Neural progenitor cell (in vitro differentiated cells): ENCODE results near the gene ATOX1. TPM values are rescaled to one million over a fixed set of nuclear protein-coding genes. Genes with fewer than 3 reads are reported as not detected.
A peak's percentile ranks its signal among the peaks of the same experiment; 100 is the strongest.

Source experiments
- DNase-seq: peaks from one replicate; pipeline ENCODE4 v3.0.0-alpha.2; 2016; ENCODE audit warnings: low spot score
- H2AFZ ChIP-seq: fragments of 200-600 bp; sonication (generic); replicated peaks from 2 replicates; pipeline ENCODE4 v1.6.1; 2016; ENCODE audit warnings: antibody characterized with exemption
- H3F3A ChIP-seq: fragments of 200-600 bp; sonication (generic); 2 replicates; pipeline ENCODE4 v1.6.1; 2016; ENCODE audit warnings: antibody characterized with exemption, low read depth
- H3K27ac ChIP-seq: fragments of 200-600 bp; sonication (generic); 2 replicates; pipeline ENCODE4 v1.5.1; 2016; ENCODE audit warnings: mild to moderate bottlenecking
- H3K27me3 ChIP-seq: fragments of 200-600 bp; sonication (generic); 2 replicates; pipeline ENCODE4 v1.6.1; 2016; ENCODE audit warnings: mild to moderate bottlenecking, moderate library complexity
- H3K36me3 ChIP-seq: fragments of 200-600 bp; sonication (generic); 2 replicates; pipeline ENCODE4 v1.5.1; 2016
- H3K4me1 ChIP-seq: fragments of 200-600 bp; sonication (generic); 2 replicates; pipeline ENCODE4 v1.6.1; 2016; ENCODE audit warnings: mixed run types
- H3K4me2 ChIP-seq: fragments of 200-600 bp; sonication (generic); 2 replicates; pipeline ENCODE4 v1.6.1; 2016
- H3K4me3 ChIP-seq: fragments of 200-600 bp; sonication (generic); 2 replicates; pipeline ENCODE4 v1.5.1; 2016
- H3K79me2 ChIP-seq: fragments of 200-600 bp; sonication (generic); 2 replicates; pipeline ENCODE4 v1.6.1; 2016; ENCODE audit warnings: low read depth
- H3K9ac ChIP-seq: fragments of 200-600 bp; sonication (generic); 2 replicates; pipeline ENCODE4 v1.6.1; 2016
- H3K9me3 ChIP-seq: fragments of 200-600 bp; sonication (generic); 2 replicates; pipeline ENCODE4 v1.5.1; 2016; ENCODE audit warnings: low read depth
- H4K20me1 ChIP-seq: fragments of 200-600 bp; sonication (generic); 2 replicates; pipeline ENCODE4 v1.6.1; 2016; ENCODE audit warnings: low read depth
- H3K27ac Mint-ChIP-seq: 3 replicates; pipeline ENCODE4 v1.8.0; 2021; ENCODE audit warnings: mixed read lengths
- H3K27me3 Mint-ChIP-seq: 2 replicates; pipeline ENCODE4 v1.8.0; 2022; ENCODE audit warnings: low read depth, mild to moderate bottlenecking, inconsistent platforms, moderate library complexity, mixed read lengths; ENCODE audit not compliant: insufficient read depth
- H3K36me3 Mint-ChIP-seq: 3 replicates; pipeline ENCODE4 v1.8.0; 2021; ENCODE audit warnings: mixed read lengths
- H3K4me1 Mint-ChIP-seq: 3 replicates; pipeline ENCODE4 v1.8.0; 2021; ENCODE audit warnings: mixed read lengths
- H3K4me3 Mint-ChIP-seq: 3 replicates; pipeline ENCODE4 v1.8.0; 2021; ENCODE audit warnings: mild to moderate bottlenecking, moderate library complexity, mixed read lengths
- H3K9me3 Mint-ChIP-seq: 3 replicates; pipeline ENCODE4 v1.8.0; 2020; ENCODE audit warnings: mixed read lengths
- CTCF ChIP-seq: fragments of 200-600 bp; sonication (generic); IDR thresholded peaks from 2 replicates; pipeline ENCODE4 v1.5.1; 2017; ENCODE audit warnings: antibody characterized with exemption, mild to moderate bottlenecking
- EZH2 ChIP-seq: fragments of 200-600 bp; sonication (generic); IDR thresholded peaks from 2 replicates; pipeline ENCODE4 v1.6.1; 2017; ENCODE audit warnings: antibody characterized with exemption, mild to moderate bottlenecking, moderate library complexity
- EZH2phosphoT487 ChIP-seq: fragments of 200-600 bp; sonication (generic); IDR thresholded peaks from 2 replicates; pipeline ENCODE4 v1.6.1; 2017; ENCODE audit warnings: antibody characterized with exemption
- total RNA-seq: library from RNA; depleted of rRNA; stranded (reverse); fragments of >200 nt; gene quantifications from 2 replicates; pipeline ENCODE4 v1.2.3, GENCODE V29; 2015; ENCODE audit warnings: low replicate concordance

Gene ATOX1
- total RNA-seq, 1 donor from 2014 or later, result 22.8 TPM

- Histone ChIP-seq H3K27me3 (no peaks in the 10 kb centered on the region), H3K4me2 (peak overlapping the region; percentile 97), H3K79me2 (peaks cover 81% of the 10 kb centered on the region), H3K4me1 (peaks cover 38% of the 10 kb centered on the region), H3K27ac (no peak overlapping the region), H2AFZ (no peak overlapping the region), H3K9ac (no peak overlapping the region), H3K9me3 (no peaks in the 10 kb centered on the region), H3K4me3 (peak overlapping the region; percentile 97), H3K36me3 (no peaks in the 10 kb centered on the region), H4K20me1 (peaks cover 80% of the 10 kb centered on the region), H3F3A (peaks cover 16% of the 10 kb centered on the region)
- Mint-ChIP-seq H3K9me3 (peaks cover 29% of the 10 kb centered on the region), H3K4me1 (peaks cover 34% of the 10 kb centered on the region), H3K4me3 (peak overlapping the region; percentile 87), H3K36me3 (peaks cover 43% of the 10 kb centered on the region), H3K27me3 (peaks cover 3% of the 10 kb centered on the region), H3K27ac (no peak overlapping the region)
- TF ChIP-seq EZH2phosphoT487, result no peak
- TF ChIP-seq CTCF, result no peak
- no peak for TF ChIP-seq EZH2
- DNase-seq, result no peak
Observed at GRCh38 chr5:151775025-151775606, 16.7 kb upstream of the ATOX1 start.

- H3K27me3 Mint-ChIP-seq, result peaks cover 3% of the 10 kb centered on the region
- peaks cover 34% of the 10 kb centered on the region for H3K36me3 Mint-ChIP-seq
- peaks cover 35% of the 10 kb centered on the region for H3K4me1 Mint-ChIP-seq
- H2AFZ ChIP-seq, result no peak overlapping the region
- no peak for DNase-seq
- H3K4me1 ChIP-seq, result peaks cover 40% of the 10 kb centered on the region
- no peak overlapping the region for H3K27ac ChIP-seq
- no peaks in the 10 kb centered on the region for H3K27me3 ChIP-seq
- H3K79me2 ChIP-seq, result peaks cover 80% of the 10 kb centered on the region
- TF ChIP-seq CTCF (no peak), EZH2phosphoT487 (no peak)
- H3K4me3 ChIP-seq, result peak overlapping the region; percentile 97
- no peaks in the 10 kb centered on the region for H3K9me3 ChIP-seq
- peak overlapping the region; percentile 87 for H3K4me3 Mint-ChIP-seq
- H3K36me3 ChIP-seq, result no peaks in the 10 kb centered on the region
- H3K9me3 Mint-ChIP-seq, result peaks cover 24% of the 10 kb centered on the region
- H4K20me1 ChIP-seq, result peaks cover 68% of the 10 kb centered on the region
- H3K4me2 ChIP-seq, result peak overlapping the region; percentile 97
- peak overlapping the region; percentile 85 for H3K9ac ChIP-seq
- H3F3A ChIP-seq, result peaks cover 24% of the 10 kb centered on the region
- H3K27ac Mint-ChIP-seq, result no peak overlapping the region
Observed at GRCh38 chr5:151773951-151774350, 15.5 kb upstream of the ATOX1 start.

- peaks cover 26% of the 10 kb centered on the region for H3K36me3 Mint-ChIP-seq
- Histone ChIP-seq H3K4me1 (peaks cover 40% of the 10 kb centered on the region), H2AFZ (no peak overlapping the region), H3K79me2 (peaks cover 72% of the 10 kb centered on the region), H3K4me3 (peak overlapping the region; percentile 97), H3K9me3 (no peaks in the 10 kb centered on the region), H3K36me3 (no peaks in the 10 kb centered on the region), H3K4me2 (peak overlapping the region; percentile 97), H3K27me3 (no peaks in the 10 kb centered on the region), H3K27ac (peak overlapping the region; percentile 90), H4K20me1 (peaks cover 59% of the 10 kb centered on the region), H3K9ac (peak overlapping the region; percentile 85), H3F3A (peaks cover 24% of the 10 kb centered on the region)
- TF ChIP-seq EZH2phosphoT487, result no peak
- no peak for TF ChIP-seq CTCF
- TF ChIP-seq EZH2, result no peak
- peaks cover 20% of the 10 kb centered on the region for H3K9me3 Mint-ChIP-seq
- H3K4me1 Mint-ChIP-seq, result peaks cover 39% of the 10 kb centered on the region
- H3K4me3 Mint-ChIP-seq, result peak overlapping the region; percentile 87
- DNase-seq, result no peak
- H3K27ac Mint-ChIP-seq, result peak overlapping the region; percentile 48
- H3K27me3 Mint-ChIP-seq, result no peaks in the 10 kb centered on the region
Observed at GRCh38 chr5:151772846-151773561, 14.6 kb upstream of the ATOX1 start.
